B cell (primary cell): ENCODE results near the gene ANKS1A. TPM values are rescaled to one million over a fixed set of nuclear protein-coding genes. Genes with fewer than 3 reads are reported as not detected.

Experiments
- ATAC-seq: fragments of 200-7000 bp; cut with Tn5 transposase; one replicate; pipeline ENCODE4 v1.10.0; 2021; ENCODE audit warnings: low read depth, mild to moderate bottlenecking, moderate number of reproducible peaks, moderate library complexity
- CTCF ChIA-PET: fragments of 350-600 bp; sonication (Branson Sonifier 250); formaldehyde crosslinking; loops from one replicate; lab custom pipeline; 2021; ENCODE audit warnings: antibody characterized with exemption, inconsistent platforms; lab: Charles Lee
- POLR2A ChIA-PET: fragments of 350-600 bp; sonication (Branson Sonifier 250); formaldehyde crosslinking; loops from one replicate; lab custom pipeline; 2021; ENCODE audit warnings: antibody characterized with exemption; lab: Charles Lee
- DNase-seq: peaks from one replicate; pipeline ENCODE4 v3.0.0; 2013
- H2AFZ ChIP-seq: 2 replicates; pipeline ENCODE4 v1.6.1; 2012; ENCODE audit warnings: mild to moderate bottlenecking, low read depth, low read length; ENCODE audit not compliant: insufficient read depth, poor library complexity, severe bottlenecking
- H3K27ac ChIP-seq, 2 donors: 1 replicate in 1 of 2; 2 replicates in 1 of 2; pipeline ENCODE4 v1.5.1; 2012 to 2013; ENCODE audit warnings: low read length in 2 of 2, mild to moderate bottlenecking in 2 of 2, moderate library complexity in 1 of 2
- H3K27me3 ChIP-seq, 4 experiments: fragments of 200-600 bp in 1 of 4; sonication (generic) in 1 of 4; replicated peaks in 1 of 4; 1 replicate in 2 of 4; 2 replicates in 2 of 4; pipeline versions ENCODE4 v1.6.1 to v1.7.0; 2013 to 2016; ENCODE audit warnings: low read length in 3 of 4, mild to moderate bottlenecking in 2 of 4, mixed read lengths in 1 of 4, moderate library complexity in 1 of 4; ENCODE audit not compliant: insufficient read depth in 4 of 4, control insufficient read depth in 3 of 4; ENCODE audit errors: control extremely low read depth in 1 of 4
- H3K36me3 ChIP-seq, 2 experiments: replicated peaks in 1 of 2; 1 replicate in 1 of 2; 2 replicates in 1 of 2; pipeline versions ENCODE4 v1.6.1 to v1.7.1; 2013; ENCODE audit warnings: low read length in 1 of 2; ENCODE audit not compliant: insufficient read depth in 2 of 2, control insufficient read depth in 1 of 2; ENCODE audit errors: control extremely low read depth in 1 of 2, extremely low read depth in 1 of 2
- H3K4me1 ChIP-seq, 2 donors: fragments of 200-600 bp in 1 of 2; sonication (generic) in 1 of 2; 1 replicate in 1 of 2; 2 replicates in 1 of 2; pipeline versions ENCODE4 v1.5.1 to v1.6.1; 2013 to 2017; ENCODE audit warnings: low read length in 2 of 2; ENCODE audit not compliant: control insufficient read depth in 2 of 2, insufficient read depth in 2 of 2
- H3K4me2 ChIP-seq: replicated peaks from 2 replicates; pipeline ENCODE3; 2012; ENCODE audit warnings: mild to moderate bottlenecking, low read depth, low read length; ENCODE audit not compliant: poor library complexity, severe bottlenecking
- H3K4me3 ChIP-seq, 5 experiments: fragments of 200-600 bp in 1 of 5; sonication (generic) in 1 of 5; 1 replicate in 3 of 5; 2 replicates in 2 of 5; pipeline versions ENCODE4 v1.5.1 to v1.7.0; 2011 to 2016; ENCODE audit warnings: low read length in 4 of 5, mild to moderate bottlenecking in 4 of 5, low read depth in 2 of 5, control low read depth in 1 of 5, moderate library complexity in 1 of 5; ENCODE audit not compliant: insufficient read depth in 1 of 5; ENCODE audit errors: control extremely low read depth in 1 of 5, extremely low read depth in 1 of 5
- H3K79me2 ChIP-seq: fragments of 200-600 bp; sonication (generic); one replicate; pipeline ENCODE4 v1.6.0; 2016; ENCODE audit warnings: low read length; ENCODE audit not compliant: control insufficient read depth, insufficient read depth
- H3K9ac ChIP-seq: fragments of 200-600 bp; sonication (generic); 2 replicates; pipeline ENCODE4 v1.6.1; 2017; ENCODE audit warnings: mild to moderate bottlenecking, low read length, moderate library complexity
- H3K9me3 ChIP-seq, 3 donors: one replicate each; pipeline versions ENCODE4 v1.6.1 to v1.7.1; 2013; ENCODE audit warnings: low read length in 2 of 3; ENCODE audit not compliant: control insufficient read depth in 2 of 3, insufficient read depth in 1 of 3; ENCODE audit errors: control extremely low read depth in 1 of 3
- H4K20me1 ChIP-seq: 2 replicates; pipeline ENCODE4 v1.6.0; 2012; ENCODE audit warnings: mild to moderate bottlenecking, low read length; ENCODE audit not compliant: insufficient read depth, control insufficient read depth, poor library complexity, severe bottlenecking
- H3K27ac Mint-ChIP-seq: one replicate; pipeline ENCODE4 v1.8.0; 2021; ENCODE audit warnings: mixed read lengths
- H3K27me3 Mint-ChIP-seq: one replicate; pipeline ENCODE4 v1.8.0; 2021; ENCODE audit warnings: mixed read lengths
- H3K4me1 Mint-ChIP-seq: one replicate; pipeline ENCODE4 v1.8.0; 2021; ENCODE audit warnings: mixed read lengths
- H3K4me3 Mint-ChIP-seq: one replicate; pipeline ENCODE4 v1.8.0; 2021; ENCODE audit warnings: mixed read lengths
- H3K9me3 Mint-ChIP-seq: one replicate; pipeline ENCODE4 v1.8.0; 2022; ENCODE audit warnings: mixed read lengths; ENCODE audit not compliant: insufficient read depth
- CTCF ChIP-seq: fragments of 200-600 bp; IDR thresholded peaks from one replicate; pipeline ENCODE4 v1.8.0; 2022; ENCODE audit warnings: antibody characterized with exemption, mild to moderate bottlenecking
- EZH2 ChIP-seq: IDR thresholded peaks from 2 replicates; pipeline ENCODE4 v1.6.1; 2012; ENCODE audit warnings: borderline replicate concordance, low read depth, mild to moderate bottlenecking, moderate library complexity, low read length; ENCODE audit not compliant: insufficient read depth, poor library complexity, severe bottlenecking
- WGBS: methylation state at CpG from one replicate; pipeline ENCODE4 v1.1.5; 2013; ENCODE audit warnings: missing lambda C conversion rate; ENCODE audit not compliant: insufficient coverage; 5-methylcytosine and 5-hydroxymethylcytosine counted together
- intact Hi-C: fragments of 100-400 bp; cut with micrococcal nuclease; formaldehyde crosslinking; loops from one replicate; pipeline ENCODE4 v1.10.0; 2022
- polyA plus RNA-seq: library from polyadenylated mRNA; depleted of rRNA; stranded (reverse); fragments of >200 nt; gene quantifications from 2 replicates; pipeline ENCODE4 v1.2.3, GENCODE V29; 2012
- total RNA-seq, 2 donors: library from RNA; stranded (reverse); fragments of 120-200 nt in 1 of 2; gene quantifications; 1 replicate in 1 of 2; 2 replicates in 1 of 2; pipeline versions ENCODE4 v1.2.3 to v1.2.4, GENCODE V29; 2013 to 2022

Gene ANKS1A
- total and polyA plus RNA-seq, 2 donors (not counting 1 experiment from before 2014, with no cell fraction given), result 3.4 to 19.7 TPM

- H3K9me3 Mint-ChIP-seq, result no peaks in the 10 kb centered on the region
- no peak for TF ChIP-seq EZH2
- no peak for TF ChIP-seq CTCF
- H3K27me3 ChIP-seq, result no peaks in the 10 kb centered on the region
- no peak for ATAC-seq
- H3K4me3 ChIP-seq, result no peak overlapping the region
- H3K27ac Mint-ChIP-seq, result no peak overlapping the region
- no peaks in the 10 kb centered on the region for H3K27me3 Mint-ChIP-seq
- peaks cover 6% of the 10 kb centered on the region for H3K4me1 Mint-ChIP-seq
- no peaks in the 10 kb centered on the region for H3K36me3 ChIP-seq
- no peaks in the 10 kb centered on the region for H4K20me1 ChIP-seq
- intact Hi-C loops, result no loop called here
- H3K4me3 Mint-ChIP-seq, result no peak overlapping the region
- no peak for DNase-seq
- H3K79me2 ChIP-seq, result no peaks in the 10 kb centered on the region
- ChIA-PET POLR2A (no interaction called here), CTCF (no interaction called here)
- H3K4me1 ChIP-seq, result peaks cover 14 to 24% of the 10 kb centered on the region in 2 donors
- WGBS, result no CpG with 5 or more reads among the region's 1 CpG
- H3K4me2 ChIP-seq, result no peak overlapping the region
- no peaks in the 10 kb centered on the region for H3K9me3 ChIP-seq
- H3K27ac ChIP-seq, result no peak overlapping the region
- H3K9ac ChIP-seq, result no peak overlapping the region
- no peak overlapping the region for H2AFZ ChIP-seq
Measured at GRCh38 chr6:35046862-35047261, 157.8 kb downstream of the ANKS1A start.

GRCh38 chr6:35047265-35048011, 158.4 kb downstream of the ANKS1A start:
- H3K27me3 Mint-ChIP-seq, result no peaks in the 10 kb centered on the region
- intact Hi-C loops, result no loop called here
- H3K27ac ChIP-seq, result no peak overlapping the region
- no peak for ATAC-seq
- POLR2A ChIA-PET, result no interaction called here
- no peaks in the 10 kb centered on the region for H3K9me3 Mint-ChIP-seq
- no peaks in the 10 kb centered on the region for H3K79me2 ChIP-seq
- no peak overlapping the region for H3K4me3 Mint-ChIP-seq
- no peaks in the 10 kb centered on the region for H3K36me3 ChIP-seq
- no peak overlapping the region for H3K4me3 ChIP-seq
- no peak overlapping the region for H3K4me2 ChIP-seq
- TF ChIP-seq EZH2 (no peak), CTCF (no peak)
- 63% methylated on average over 5 of the region's 7 CpGs for WGBS
- H3K9ac ChIP-seq, result no peak overlapping the region
- no peaks in the 10 kb centered on the region for H3K27me3 ChIP-seq
- peaks cover 6% of the 10 kb centered on the region for H3K4me1 Mint-ChIP-seq
- CTCF ChIA-PET, result no interaction called here
- no peak overlapping the region for H2AFZ ChIP-seq
- H3K4me1 ChIP-seq, result peaks cover 14 to 24% of the 10 kb centered on the region in 2 donors
- H4K20me1 ChIP-seq, result no peaks in the 10 kb centered on the region
- H3K27ac Mint-ChIP-seq, result no peak overlapping the region
- DNase-seq, result no peak
- H3K9me3 ChIP-seq, result no peaks in the 10 kb centered on the region
